Left lung (tissue), 10 donors: ENCODE measurements around the gene BTBD9. TPM values are rescaled to one million over a fixed set of nuclear protein-coding genes. Genes with fewer than 3 reads are reported as not detected.

Experiments used
- ATAC-seq: fragments of 200-7000 bp; cut with Tn5 transposase; one replicate; pipeline ENCODE4 v1.9.1; 2020; ENCODE audit warnings: moderate library complexity
- DNase-seq, 4 donors: peaks; one replicate each; pipeline ENCODE4 v3.0.0-alpha.2; 2013 to 2020
- H3K27ac ChIP-seq, 2 donors: fragments of 200-600 bp; sonication (generic) in 1 of 2; one replicate each; pipeline versions ENCODE4 v1.5.0 to v1.8.0; 2020 to 2021
- H3K27me3 ChIP-seq, 2 donors: fragments of 200-600 bp; sonication (generic) in 1 of 2; one replicate each; pipeline versions ENCODE4 v1.5.0 to v1.8.0; 2020 to 2021
- H3K36me3 ChIP-seq, 2 donors: fragments of 200-600 bp; sonication (generic) in 1 of 2; one replicate each; pipeline versions ENCODE4 v1.5.0 to v1.8.0; 2020 to 2021
- H3K4me1 ChIP-seq, 2 donors: fragments of 200-600 bp; one replicate each; pipeline ENCODE4 v1.8.0; 2021
- H3K4me3 ChIP-seq, 2 donors: fragments of 200-600 bp; sonication (generic) in 1 of 2; one replicate each; pipeline versions ENCODE4 v1.5.0 to v1.8.0; 2020 to 2021; ENCODE audit warnings: mild to moderate bottlenecking in 1 of 2
- H3K9me3 ChIP-seq, 2 donors: fragments of 200-600 bp; sonication (generic) in 1 of 2; one replicate each; pipeline versions ENCODE4 v1.5.0 to v1.8.0; 2020 to 2021
- intact Hi-C, 2 donors: fragments of 100-400 bp; cut with DNase I; formaldehyde crosslinking; loops; one replicate each; pipeline versions ENCODE4 v1.11.2 to v1.14.2; 2022
- polyA plus RNA-seq, 6 donors: library from polyadenylated mRNA; unstranded; fragments of 120-200 nt; gene quantifications; one replicate each; pipeline ENCODE4 v1.2.1, GENCODE V29; 2013; ENCODE audit not compliant: insufficient read length in 6 of 6
- total RNA-seq, 2 donors: library from RNA; stranded (reverse); fragmentation: NEBNext Ultra II Directional; extraction: Animal tissue kit (Norgen Biotek cat#: 25700); gene quantifications; one replicate each; pipeline ENCODE4 v1.2.1, GENCODE V29; 2021
- TF ChIP-seq, protein P1 (sequence below), 2 donors: fragments of 200-600 bp; sonication (generic) in 1 of 2; IDR thresholded peaks; one replicate each; pipeline versions ENCODE4 v1.5.0 to v1.8.0; 2021; ENCODE audit warnings: antibody characterized with exemption in 2 of 2
- donor health status: DM: no; HTN: yes; CAD: no.
- donor health status: DM: no; HTN: no; CAD: no.

BTBD9 gene
- total and polyA plus RNA-seq, 8 donors, result 14.2 to 44.0 (median 16.0) TPM

DNA sequence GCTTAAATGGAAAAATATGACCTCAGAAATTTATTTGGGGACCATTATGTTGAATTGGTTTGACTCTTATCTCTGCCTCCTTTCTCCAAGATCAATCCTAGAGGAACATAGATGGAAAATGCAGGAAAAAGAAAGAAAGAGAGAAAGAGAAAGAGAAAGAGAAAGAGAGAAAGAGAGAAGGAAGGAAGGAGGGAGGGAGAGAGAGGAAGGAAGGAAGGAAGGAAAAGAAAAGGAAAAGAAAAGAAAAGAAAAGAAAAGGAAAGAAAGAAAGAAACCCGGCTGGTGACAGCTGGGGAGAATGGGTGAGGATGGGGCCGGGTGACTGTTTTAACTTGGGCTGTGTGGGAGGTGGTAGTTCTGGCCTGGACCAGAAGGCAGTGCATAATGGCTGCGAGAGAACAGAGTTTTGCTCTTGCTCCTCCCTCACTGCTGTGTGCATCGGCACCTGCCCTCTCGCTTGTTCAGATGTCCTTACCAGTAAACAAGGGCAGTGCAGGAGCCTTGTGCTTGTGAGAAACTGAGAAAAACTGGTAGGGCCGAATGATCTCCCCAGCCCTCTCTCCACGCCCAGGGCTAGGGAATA, 38.5 kb upstream of the BTBD9 start:
- Histone ChIP-seq H3K27ac (no peak overlapping the region), H3K27me3 (no peaks in the 10 kb centered on the region), H3K4me3 (no peak overlapping the region), H3K36me3 (peaks cover 0 to 56% of the 10 kb centered on the region in 2 donors), H3K9me3 (no peaks in the 10 kb centered on the region), H3K4me1 (peaks cover 0 to 7% of the 10 kb centered on the region in 2 donors)
- TF ChIP-seq, protein P1, sequence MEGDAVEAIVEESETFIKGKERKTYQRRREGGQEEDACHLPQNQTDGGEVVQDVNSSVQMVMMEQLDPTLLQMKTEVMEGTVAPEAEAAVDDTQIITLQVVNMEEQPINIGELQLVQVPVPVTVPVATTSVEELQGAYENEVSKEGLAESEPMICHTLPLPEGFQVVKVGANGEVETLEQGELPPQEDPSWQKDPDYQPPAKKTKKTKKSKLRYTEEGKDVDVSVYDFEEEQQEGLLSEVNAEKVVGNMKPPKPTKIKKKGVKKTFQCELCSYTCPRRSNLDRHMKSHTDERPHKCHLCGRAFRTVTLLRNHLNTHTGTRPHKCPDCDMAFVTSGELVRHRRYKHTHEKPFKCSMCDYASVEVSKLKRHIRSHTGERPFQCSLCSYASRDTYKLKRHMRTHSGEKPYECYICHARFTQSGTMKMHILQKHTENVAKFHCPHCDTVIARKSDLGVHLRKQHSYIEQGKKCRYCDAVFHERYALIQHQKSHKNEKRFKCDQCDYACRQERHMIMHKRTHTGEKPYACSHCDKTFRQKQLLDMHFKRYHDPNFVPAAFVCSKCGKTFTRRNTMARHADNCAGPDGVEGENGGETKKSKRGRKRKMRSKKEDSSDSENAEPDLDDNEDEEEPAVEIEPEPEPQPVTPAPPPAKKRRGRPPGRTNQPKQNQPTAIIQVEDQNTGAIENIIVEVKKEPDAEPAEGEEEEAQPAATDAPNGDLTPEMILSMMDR (IDR thresholded peaks at IDR 0.05), result no peak
- no peak for ATAC-seq
- DNase-seq, result no peak
- intact Hi-C loops, result no loop called here

DNA sequence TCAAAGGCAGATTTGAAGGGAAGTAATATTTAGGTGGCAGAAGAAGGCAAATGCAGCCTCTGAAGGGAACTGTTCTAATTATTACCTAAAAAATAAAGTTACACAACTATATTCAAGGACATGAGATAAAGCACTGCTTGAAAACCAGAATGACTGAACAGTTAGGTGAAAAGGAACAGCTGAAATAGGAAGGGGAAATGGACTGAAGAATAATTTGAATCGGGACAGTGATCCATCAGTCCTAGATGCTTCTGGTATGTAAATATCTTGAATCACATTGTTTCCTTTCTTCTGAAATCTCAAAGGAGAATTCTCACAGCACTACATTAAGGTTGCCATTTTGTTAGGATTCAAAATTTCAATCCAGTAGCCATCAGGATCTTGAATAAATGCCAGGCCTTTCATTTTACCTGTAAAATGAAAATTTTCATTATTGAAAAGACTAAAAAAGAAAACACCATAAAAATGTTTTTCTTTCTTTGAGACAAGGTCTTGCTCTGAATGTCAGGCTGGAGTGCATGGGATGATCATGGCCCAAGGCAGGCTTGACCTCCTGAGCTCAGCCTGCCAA, 37.3 kb upstream of the BTBD9 start:
- H3K27me3 ChIP-seq, result no peaks in the 10 kb centered on the region
- TF ChIP-seq, protein P1 (IDR thresholded peaks at IDR 0.05), result no peak
- H3K4me1 ChIP-seq, result peaks cover 0 to 11% of the 10 kb centered on the region in 2 donors
- H3K36me3 ChIP-seq, result peaks cover 0 to 46% of the 10 kb centered on the region in 2 donors
- ATAC-seq (peak; percentile 38), DNase-seq (no peak)
- H3K9me3 ChIP-seq, result no peaks in the 10 kb centered on the region
- no peak overlapping the region for H3K4me3 ChIP-seq
- intact Hi-C loops, result no loop called here
- H3K27ac ChIP-seq, result peak overlapping the region; percentile 0 to 22

DNA sequence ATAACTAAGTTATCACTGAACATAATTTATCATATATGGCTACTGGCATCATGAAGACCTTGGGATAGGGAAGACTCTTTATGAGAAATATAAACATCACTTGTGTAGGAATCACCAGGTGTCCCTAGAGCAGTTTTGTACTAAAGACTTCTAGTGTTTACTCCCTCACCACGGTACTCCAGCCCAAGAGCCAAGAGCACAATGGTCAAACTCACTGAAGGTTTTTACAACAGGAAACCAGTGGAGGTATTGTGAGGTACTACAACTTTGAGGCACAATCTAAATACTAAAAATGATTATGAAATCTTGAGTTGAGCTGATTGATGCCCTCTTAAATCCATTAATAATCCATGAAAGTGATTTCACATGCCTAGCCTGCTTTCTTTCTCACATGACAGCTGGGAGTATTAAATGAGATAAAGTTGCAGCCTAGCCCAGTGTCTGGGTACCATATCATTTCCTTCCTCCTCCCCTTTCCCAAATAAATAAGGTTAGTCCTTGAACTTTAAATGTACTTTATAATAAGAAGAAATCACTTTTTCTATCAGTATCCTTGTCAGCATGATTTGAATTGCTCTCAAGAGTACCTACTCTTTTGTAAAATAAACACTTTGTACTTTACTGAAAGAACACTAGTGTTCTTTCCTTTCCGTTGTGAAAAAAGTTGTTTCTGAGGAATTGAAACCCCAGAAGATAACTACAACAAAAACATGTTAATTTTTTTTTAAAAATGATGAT, 36.7 kb upstream of the BTBD9 start:
- peaks cover 0 to 39% of the 10 kb centered on the region in 2 donors for H3K36me3 ChIP-seq
- no peaks in the 10 kb centered on the region for H3K27me3 ChIP-seq
- TF ChIP-seq, protein P1 (IDR thresholded peaks at IDR 0.05), result no peak
- ATAC-seq (peak; percentile 81), DNase-seq (no peak)
- peak overlapping the region; percentile 0 to 22 for H3K27ac ChIP-seq
- H3K9me3 ChIP-seq, result no peaks in the 10 kb centered on the region
- H3K4me1 ChIP-seq, result peaks cover 0 to 11% of the 10 kb centered on the region in 2 donors
- no peak overlapping the region for H3K4me3 ChIP-seq
- intact Hi-C loops, result no loop called here

DNA sequence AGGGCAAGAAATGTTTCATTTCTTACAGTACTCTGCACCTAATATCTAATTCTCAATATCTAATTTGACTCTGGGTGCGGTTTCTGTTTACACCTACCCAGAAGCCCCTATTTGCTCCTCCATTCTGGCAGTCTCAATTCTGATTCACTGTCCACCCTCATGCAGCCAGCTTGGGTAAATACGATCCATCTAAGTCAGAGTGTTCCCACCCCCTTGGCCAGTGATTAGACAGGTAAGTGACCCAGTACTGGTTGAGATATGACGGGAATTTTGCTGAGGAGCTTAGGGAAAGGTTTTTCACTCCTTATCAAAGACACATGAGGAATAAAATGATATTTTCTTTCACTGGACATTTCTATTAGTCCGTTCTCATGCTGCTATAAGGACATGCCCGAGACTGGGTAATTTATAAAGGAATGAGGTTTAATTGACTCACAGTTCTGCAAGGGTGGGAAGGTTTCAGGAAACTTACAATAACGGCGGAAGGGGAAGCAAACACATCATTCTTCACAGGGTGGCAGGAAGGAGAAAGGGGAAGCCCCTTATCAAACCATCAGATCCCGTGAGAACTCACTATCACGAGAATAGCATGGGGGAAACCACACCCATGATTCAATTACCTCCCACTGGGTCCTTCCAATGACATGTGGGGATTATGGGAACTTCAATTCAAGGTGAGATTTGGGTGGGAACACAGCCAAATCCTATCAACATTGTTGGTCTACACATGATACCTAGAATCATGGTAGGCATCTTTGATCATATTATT, 33.9 kb upstream of the BTBD9 start:
- no peak for ATAC-seq
- Histone ChIP-seq H3K27me3 (no peaks in the 10 kb centered on the region), H3K4me1 (peaks cover 0 to 11% of the 10 kb centered on the region in 2 donors), H3K4me3 (no peak overlapping the region), H3K9me3 (no peaks in the 10 kb centered on the region), H3K27ac (no peak overlapping the region), H3K36me3 (peaks cover 0 to 19% of the 10 kb centered on the region in 2 donors)
- intact Hi-C loops, result no loop called here
- DNase-seq, result no peak
- TF ChIP-seq, protein P1 (IDR thresholded peaks at IDR 0.05), result no peak
